ENCODE measurements around the gene RER1. TPM values are rescaled to one million over a fixed set of nuclear protein-coding genes. Genes with fewer than 3 reads are reported as not detected.

The RER1 gene
- polyA plus RNA-seq, 1 experiment = 324 TPM

- no peak for DNase-seq (ENCODE audit: low read depth, low spot score)
- Histone ChIP-seq H3K4me3 (ENCODE audit: low read depth, low read length) (no peak overlapping the region), H3K27me3 (ENCODE audit: control insufficient read depth, insufficient read depth, low read length) (peaks cover 2% of the 10 kb centered on the region), H3K27ac (ENCODE audit: low read depth, low read length) (no peak overlapping the region), H3K9me3 (ENCODE audit: control insufficient read depth, insufficient read depth, low read length) (peaks cover 5% of the 10 kb centered on the region; the same call in 1 of the 2 replicates)
- ChIA-PET POLR2A (no interaction called here), CTCF (no interaction called here)
- TF ChIP-seq, protein P1, sequence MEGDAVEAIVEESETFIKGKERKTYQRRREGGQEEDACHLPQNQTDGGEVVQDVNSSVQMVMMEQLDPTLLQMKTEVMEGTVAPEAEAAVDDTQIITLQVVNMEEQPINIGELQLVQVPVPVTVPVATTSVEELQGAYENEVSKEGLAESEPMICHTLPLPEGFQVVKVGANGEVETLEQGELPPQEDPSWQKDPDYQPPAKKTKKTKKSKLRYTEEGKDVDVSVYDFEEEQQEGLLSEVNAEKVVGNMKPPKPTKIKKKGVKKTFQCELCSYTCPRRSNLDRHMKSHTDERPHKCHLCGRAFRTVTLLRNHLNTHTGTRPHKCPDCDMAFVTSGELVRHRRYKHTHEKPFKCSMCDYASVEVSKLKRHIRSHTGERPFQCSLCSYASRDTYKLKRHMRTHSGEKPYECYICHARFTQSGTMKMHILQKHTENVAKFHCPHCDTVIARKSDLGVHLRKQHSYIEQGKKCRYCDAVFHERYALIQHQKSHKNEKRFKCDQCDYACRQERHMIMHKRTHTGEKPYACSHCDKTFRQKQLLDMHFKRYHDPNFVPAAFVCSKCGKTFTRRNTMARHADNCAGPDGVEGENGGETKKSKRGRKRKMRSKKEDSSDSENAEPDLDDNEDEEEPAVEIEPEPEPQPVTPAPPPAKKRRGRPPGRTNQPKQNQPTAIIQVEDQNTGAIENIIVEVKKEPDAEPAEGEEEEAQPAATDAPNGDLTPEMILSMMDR (IDR thresholded peaks at IDR 0.05; ENCODE audit: low read depth, low read length) = no peak
These were observed 46.8 kb upstream of the RER1 start for GRCh38 chr1:2344744-2345296.

- H3K4me3 ChIP-seq (ENCODE audit: low read depth, low read length) = no peak overlapping the region
- TF ChIP-seq, protein P1 (IDR thresholded peaks at IDR 0.05; ENCODE audit: low read depth, low read length) = no peak
- peaks cover 5% of the 10 kb centered on the region; the same call in 1 of the 2 replicates for H3K9me3 ChIP-seq (ENCODE audit: control insufficient read depth, insufficient read depth, low read length)
- CTCF ChIA-PET = no interaction called here
- peaks cover 2% of the 10 kb centered on the region for H3K27me3 ChIP-seq (ENCODE audit: control insufficient read depth, insufficient read depth, low read length)
- no peak for DNase-seq (ENCODE audit: low read depth, low spot score)
- no peak overlapping the region for H3K27ac ChIP-seq (ENCODE audit: low read depth, low read length)
- POLR2A ChIA-PET = no interaction called here
These were observed 46.2 kb upstream of the RER1 start for GRCh38 chr1:2345297-2346075.

- ChIA-PET POLR2A (no interaction called here), CTCF (no interaction called here)
- DNase-seq (ENCODE audit: low read depth, low spot score) = no peak
- H3K27me3 ChIP-seq (ENCODE audit: control insufficient read depth, insufficient read depth, low read length) = peaks cover 4% of the 10 kb centered on the region
- no peak overlapping the region for H3K4me3 ChIP-seq (ENCODE audit: low read depth, low read length)
- TF ChIP-seq, protein P1 (IDR thresholded peaks at IDR 0.05; ENCODE audit: low read depth, low read length) = no peak
- H3K9me3 ChIP-seq (ENCODE audit: control insufficient read depth, insufficient read depth, low read length) = no peaks in the 10 kb centered on the region
- H3K27ac ChIP-seq (ENCODE audit: low read depth, low read length) = no peak overlapping the region
These were observed 44.8 kb upstream of the RER1 start for GRCh38 chr1:2346691-2347408.

GRCh38 chr1:2347409-2347785 is 44.2 kb upstream of the RER1 start:
- Histone ChIP-seq H3K27me3 (ENCODE audit: control insufficient read depth, insufficient read depth, low read length) (peaks cover 4% of the 10 kb centered on the region), H3K9me3 (ENCODE audit: control insufficient read depth, insufficient read depth, low read length) (no peaks in the 10 kb centered on the region), H3K4me3 (ENCODE audit: low read depth, low read length) (no peak overlapping the region), H3K27ac (ENCODE audit: low read depth, low read length) (no peak overlapping the region)
- TF ChIP-seq, protein P1 (IDR thresholded peaks at IDR 0.05; ENCODE audit: low read depth, low read length) = no peak
- DNase-seq (ENCODE audit: low read depth, low spot score) = no peak
- ChIA-PET POLR2A (no interaction called here), CTCF (no interaction called here)

DNA sequence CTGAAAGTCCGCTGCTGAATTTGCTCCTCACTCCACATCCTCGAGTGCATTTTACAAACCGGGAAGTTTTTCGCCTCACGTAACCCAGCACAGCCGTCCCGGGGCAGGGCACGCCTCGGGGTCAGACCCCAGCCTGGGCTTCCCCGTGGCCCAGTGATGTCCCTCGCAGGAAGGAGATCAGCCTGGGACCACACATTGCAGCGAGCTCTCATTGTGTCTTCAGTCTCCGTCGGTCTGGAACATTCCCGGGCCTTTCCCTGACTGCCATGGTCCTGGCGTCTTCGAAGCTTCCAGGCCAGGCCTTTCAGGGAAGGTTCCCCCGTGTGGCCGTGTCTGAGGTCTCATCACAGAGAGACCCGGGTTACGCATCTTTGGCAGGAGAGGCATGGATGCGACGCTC is 43.7 kb upstream of the RER1 start:
- TF ChIP-seq, protein P1 (IDR thresholded peaks at IDR 0.05; ENCODE audit: low read depth, low read length) = no peak
- H3K27me3 ChIP-seq (ENCODE audit: control insufficient read depth, insufficient read depth, low read length) = peaks cover 4% of the 10 kb centered on the region
- DNase-seq (ENCODE audit: low read depth, low spot score) = no peak
- no peak overlapping the region for H3K27ac ChIP-seq (ENCODE audit: low read depth, low read length)
- H3K4me3 ChIP-seq (ENCODE audit: low read depth, low read length) = no peak overlapping the region
- H3K9me3 ChIP-seq (ENCODE audit: control insufficient read depth, insufficient read depth, low read length) = no peaks in the 10 kb centered on the region
- CTCF ChIA-PET = no interaction called here
- POLR2A ChIA-PET = no interaction called here
